Measurements from ENCODE around the gene PKNOX1.
"Not testable (repeated sequence)": the region's sequence is repeated elsewhere in the genome, so short reads cannot be mapped to it uniquely, and the experiment has no call there.

The PKNOX1 gene

DNA sequence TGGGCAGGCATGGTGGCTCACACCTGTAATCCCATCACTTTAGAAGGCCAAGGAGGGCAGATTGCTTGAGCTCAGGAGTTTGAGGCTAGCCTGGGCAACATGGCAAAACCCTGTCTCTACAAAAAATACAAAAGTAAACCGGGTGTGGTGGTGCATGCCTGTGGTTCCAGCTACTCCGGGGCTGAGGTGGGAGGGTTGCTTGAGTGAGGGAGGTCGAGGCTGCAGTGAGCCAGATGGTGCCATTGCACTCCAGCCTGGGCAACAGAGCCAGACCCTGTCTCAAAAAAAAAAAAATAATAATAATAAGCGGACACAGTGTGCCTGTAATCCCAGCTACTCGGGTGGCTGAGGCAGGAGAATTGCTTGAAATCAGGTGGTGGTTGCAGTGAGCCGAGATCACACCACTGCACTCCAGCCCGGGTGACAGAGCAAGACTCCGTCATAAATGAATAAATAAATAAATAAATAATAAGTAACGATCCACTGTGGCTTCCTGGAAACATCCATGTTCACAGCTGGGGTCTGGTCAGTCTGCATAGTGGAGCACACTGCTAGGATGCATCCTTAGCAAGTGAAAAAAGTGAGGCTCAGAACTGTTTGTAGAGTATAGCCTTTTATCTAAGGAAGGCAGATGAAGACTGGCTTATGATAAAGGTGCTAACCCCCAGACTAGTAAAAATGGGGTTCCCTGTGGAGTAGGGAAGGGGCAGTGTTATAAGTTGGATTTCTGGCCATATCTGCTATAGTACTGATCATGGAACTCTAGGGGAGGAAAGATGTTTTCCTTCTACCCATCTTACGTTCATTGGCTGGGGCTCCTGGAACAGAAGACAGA is 15.7 kb downstream of the PKNOX1 start:
- Histone ChIP-seq H3K9ac (ENCODE audit: low read depth, low read length) (no peak overlapping the region), H3K4me3 (ENCODE audit: low read length) (no peak overlapping the region), H3K36me3 (ENCODE audit: insufficient read depth, low read depth, low read length) (no peaks in the 10 kb centered on the region), H3K4me1 (ENCODE audit: insufficient read depth, low read length) (no peaks in the 10 kb centered on the region), H3K27me3 (ENCODE audit: insufficient read depth, low read length) (no peaks in the 10 kb centered on the region), H3K9me3 (ENCODE audit: insufficient read depth, low read depth, low read length) (no peaks in the 10 kb centered on the region), H3K27ac (ENCODE audit: low read length) (no peak overlapping the region)

- no peaks in the 10 kb centered on the region for H3K27me3 ChIP-seq (ENCODE audit: insufficient read depth, low read length)
- no peak overlapping the region for H3K27ac ChIP-seq (ENCODE audit: low read length)
These were observed 17.8 kb downstream of the PKNOX1 start for GRCh38 chr21:42991992-42992740.

DNA sequence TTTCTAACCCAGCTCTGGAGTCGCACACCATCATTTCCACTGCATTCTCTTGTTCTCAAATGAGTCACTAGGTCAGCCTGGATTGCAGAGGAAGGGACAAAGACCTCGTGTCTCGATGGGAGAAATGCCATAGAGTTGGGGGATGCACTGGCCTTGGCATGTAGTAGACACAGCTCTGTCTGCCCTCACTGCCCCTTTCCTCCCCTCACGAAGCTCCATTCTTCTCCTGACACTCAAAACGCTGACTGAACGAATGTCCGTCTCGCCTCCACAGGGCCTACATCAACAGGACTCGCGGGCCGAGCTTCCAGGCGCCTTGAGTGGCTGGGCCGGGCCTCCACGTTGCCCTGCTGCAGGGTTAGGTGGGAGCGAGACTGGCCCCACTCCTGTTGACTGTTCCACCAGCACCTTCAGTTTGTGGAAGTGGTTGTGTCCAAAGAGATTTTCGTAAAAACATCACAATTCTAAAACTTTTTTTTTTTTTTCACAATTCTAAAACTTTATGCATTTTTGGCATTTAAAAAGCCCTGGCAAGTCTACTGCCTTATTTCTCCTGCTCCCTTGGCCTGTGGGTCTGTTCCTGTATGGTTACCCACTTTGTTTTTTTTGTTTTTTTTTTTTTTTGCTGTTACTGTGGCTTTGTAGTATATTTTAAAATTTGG is 18.8 kb downstream of the PKNOX1 start:
- H3K36me3 ChIP-seq (ENCODE audit: insufficient read depth, low read depth, low read length) = no peaks in the 10 kb centered on the region
- H3K27me3 ChIP-seq (ENCODE audit: insufficient read depth, low read length) = no peaks in the 10 kb centered on the region
- no peak overlapping the region for H3K27ac ChIP-seq (ENCODE audit: low read length)
- no peak overlapping the region for H3K9ac ChIP-seq (ENCODE audit: low read depth, low read length)
- H3K4me1 ChIP-seq (ENCODE audit: insufficient read depth, low read length) = no peaks in the 10 kb centered on the region
- H3K9me3 ChIP-seq (ENCODE audit: insufficient read depth, low read depth, low read length) = peaks cover 9% of the 10 kb centered on the region; the same call in 1 of the 2 replicates
- H3K4me3 ChIP-seq (ENCODE audit: low read length) = no peak overlapping the region

More at GRCh38 chr21:42991992-42992740, 17.8 kb downstream of the PKNOX1 start:
- no peaks in the 10 kb centered on the region for H3K36me3 ChIP-seq (ENCODE audit: insufficient read depth, low read depth, low read length)
- H3K9me3 ChIP-seq (ENCODE audit: insufficient read depth, low read depth, low read length) = no peaks in the 10 kb centered on the region
- no peak overlapping the region for H3K4me3 ChIP-seq (ENCODE audit: low read length)
- H3K9ac ChIP-seq (ENCODE audit: low read depth, low read length) = no peak overlapping the region
- no peaks in the 10 kb centered on the region for H3K4me1 ChIP-seq (ENCODE audit: insufficient read depth, low read length)

GRCh38 chr21:42997053-42997452 is 22.7 kb downstream of the PKNOX1 start:
- no peak overlapping the region for H3K27ac ChIP-seq (ENCODE audit: low read length)

GRCh38 chr21:42997983-42998382 is 23.6 kb downstream of the PKNOX1 start:
- not testable (repeated sequence) for H3K9ac ChIP-seq (ENCODE audit: low read depth, low read length); H3K27me3 ChIP-seq (ENCODE audit: insufficient read depth, low read length); H3K4me3 ChIP-seq (ENCODE audit: low read length); H3K36me3 ChIP-seq (ENCODE audit: insufficient read depth, low read depth, low read length); H3K27ac ChIP-seq (ENCODE audit: low read length); H3K4me1 ChIP-seq (ENCODE audit: insufficient read depth, low read length)
- H3K9me3 ChIP-seq (ENCODE audit: insufficient read depth, low read depth, low read length) = peaks cover 29% of the 10 kb centered on the region; the same call in 1 of the 2 replicates

More at GRCh38 chr21:42997053-42997452, 22.7 kb downstream of the PKNOX1 start:
- H3K36me3 ChIP-seq (ENCODE audit: insufficient read depth, low read depth, low read length) = no peaks in the 10 kb centered on the region
- H3K9ac ChIP-seq (ENCODE audit: low read depth, low read length) = no peak overlapping the region
- H3K9me3 ChIP-seq (ENCODE audit: insufficient read depth, low read depth, low read length) = peaks cover 29% of the 10 kb centered on the region; the same call in 1 of the 2 replicates
- no peak overlapping the region for H3K4me3 ChIP-seq (ENCODE audit: low read length)
- H3K27me3 ChIP-seq (ENCODE audit: insufficient read depth, low read length) = no peaks in the 10 kb centered on the region
- no peaks in the 10 kb centered on the region for H3K4me1 ChIP-seq (ENCODE audit: insufficient read depth, low read length)

DNA sequence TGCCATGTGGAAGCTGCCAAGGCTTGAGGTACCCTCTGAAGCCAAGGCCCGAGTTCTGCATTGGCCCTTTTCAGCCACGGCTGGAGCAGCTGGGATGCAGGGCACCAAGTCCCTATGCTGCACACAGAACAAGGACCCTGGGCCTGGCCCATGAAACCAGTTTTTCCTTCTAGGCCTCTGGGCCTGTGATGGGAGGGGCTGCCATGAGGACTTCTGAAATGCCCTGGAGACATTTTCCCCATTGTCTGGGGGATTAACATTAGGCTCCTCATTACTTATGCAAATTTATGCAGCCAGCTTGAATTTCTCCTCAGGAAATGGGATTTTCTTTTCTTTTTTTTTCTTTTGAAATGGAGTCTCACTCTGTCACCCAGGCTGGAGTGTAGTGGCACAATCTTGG is 24.8 kb downstream of the PKNOX1 start:
- not testable (repeated sequence) for H3K36me3 ChIP-seq (ENCODE audit: insufficient read depth, low read depth, low read length); H3K9ac ChIP-seq (ENCODE audit: low read depth, low read length); H3K27ac ChIP-seq (ENCODE audit: low read length); H3K4me1 ChIP-seq (ENCODE audit: insufficient read depth, low read length); H3K27me3 ChIP-seq (ENCODE audit: insufficient read depth, low read length); H3K4me3 ChIP-seq (ENCODE audit: low read length)
- H3K9me3 ChIP-seq (ENCODE audit: insufficient read depth, low read depth, low read length) = peaks cover 29% of the 10 kb centered on the region; the same call in 1 of the 2 replicates

DNA sequence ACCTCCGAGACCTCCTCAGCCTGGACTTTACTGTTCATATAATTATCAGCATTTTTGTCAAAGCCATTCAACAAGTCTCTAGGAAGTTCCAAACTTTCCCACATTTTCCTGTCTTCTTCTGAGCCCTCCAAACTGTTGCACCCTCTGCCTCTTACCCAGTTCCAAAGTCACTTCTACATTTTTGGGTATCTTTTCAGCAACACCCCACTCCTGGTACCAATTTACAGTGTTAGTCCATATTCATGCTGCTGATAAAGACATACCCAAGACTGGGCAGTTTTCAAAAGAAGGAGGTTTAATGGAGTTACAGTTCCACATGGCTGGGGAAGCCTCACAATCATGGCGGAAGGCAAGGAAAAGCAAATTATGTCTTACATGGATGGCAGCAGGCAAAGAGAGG is 25.7 kb downstream of the PKNOX1 start:
- H3K4me1 ChIP-seq (ENCODE audit: insufficient read depth, low read length); H3K27ac ChIP-seq (ENCODE audit: low read length); H3K4me3 ChIP-seq (ENCODE audit: low read length); H3K27me3 ChIP-seq (ENCODE audit: insufficient read depth, low read length); H3K9ac ChIP-seq (ENCODE audit: low read depth, low read length); H3K36me3 ChIP-seq (ENCODE audit: insufficient read depth, low read depth, low read length): not testable (repeated sequence)
- peaks cover 29% of the 10 kb centered on the region; the same call in 1 of the 2 replicates for H3K9me3 ChIP-seq (ENCODE audit: insufficient read depth, low read depth, low read length)

DNA sequence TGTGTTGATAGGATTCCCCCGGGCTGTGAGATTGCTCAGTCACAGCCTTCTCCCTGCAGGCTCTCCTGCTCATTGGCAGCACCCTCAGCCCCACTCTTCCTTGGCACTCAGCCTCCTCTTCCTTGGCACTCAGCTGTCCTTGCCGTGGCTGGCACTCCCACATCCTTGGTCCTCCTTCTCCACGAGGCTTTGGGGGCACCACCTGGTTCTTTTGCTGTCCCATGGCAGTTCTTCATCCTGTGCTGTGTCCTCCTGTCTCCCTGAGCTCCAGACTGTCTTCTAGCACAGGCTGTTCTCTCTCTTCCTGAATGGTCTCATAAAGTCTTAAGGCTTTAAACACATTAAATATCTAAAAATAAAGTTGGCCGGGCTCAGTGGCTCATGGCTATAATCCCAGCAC is 27.0 kb downstream of the PKNOX1 start:
- Histone ChIP-seq H3K36me3 (ENCODE audit: insufficient read depth, low read depth, low read length) (peaks cover 8% of the 10 kb centered on the region; the same call in 1 of the 2 replicates), H3K27me3 (ENCODE audit: insufficient read depth, low read length) (no peaks in the 10 kb centered on the region), H3K27ac (ENCODE audit: low read length) (no peak overlapping the region), H3K4me3 (ENCODE audit: low read length) (no peak overlapping the region), H3K4me1 (ENCODE audit: insufficient read depth, low read length) (peaks cover 3% of the 10 kb centered on the region; the same call in 1 of the 2 replicates), H3K9me3 (ENCODE audit: insufficient read depth, low read depth, low read length) (peaks cover 29% of the 10 kb centered on the region; the same call in 1 of the 2 replicates), H3K9ac (ENCODE audit: low read depth, low read length) (no peak overlapping the region)

GRCh38 chr21:43004926-43005325 is 30.6 kb downstream of the PKNOX1 start:
- H3K27ac ChIP-seq (ENCODE audit: low read length) = no peak overlapping the region
- H3K9me3 ChIP-seq (ENCODE audit: insufficient read depth, low read depth, low read length) = peaks cover 6% of the 10 kb centered on the region; the same call in 1 of the 2 replicates
- no peak overlapping the region for H3K9ac ChIP-seq (ENCODE audit: low read depth, low read length)
- peaks cover 28% of the 10 kb centered on the region; the same call in 1 of the 2 replicates for H3K36me3 ChIP-seq (ENCODE audit: insufficient read depth, low read depth, low read length)
- H3K27me3 ChIP-seq (ENCODE audit: insufficient read depth, low read length) = no peaks in the 10 kb centered on the region
- no peak overlapping the region for H3K4me3 ChIP-seq (ENCODE audit: low read length)
- peaks cover 7% of the 10 kb centered on the region; the same call in 1 of the 2 replicates for H3K4me1 ChIP-seq (ENCODE audit: insufficient read depth, low read length)

- Histone ChIP-seq H3K4me1 (ENCODE audit: insufficient read depth, low read length) (peaks cover 7% of the 10 kb centered on the region; the same call in 1 of the 2 replicates), H3K9me3 (ENCODE audit: insufficient read depth, low read depth, low read length) (0 out of 2 replicates have a peak, but pooled peaks cover 2% of the 10 kb centered on the region), H3K27ac (ENCODE audit: low read length) (no peak overlapping the region), H3K36me3 (ENCODE audit: insufficient read depth, low read depth, low read length) (peaks cover 30% of the 10 kb centered on the region; the same call in 1 of the 2 replicates), H3K4me3 (ENCODE audit: low read length) (no peak overlapping the region), H3K27me3 (ENCODE audit: insufficient read depth, low read length) (no peaks in the 10 kb centered on the region), H3K9ac (ENCODE audit: low read depth, low read length) (no peak overlapping the region)
These were observed 31.3 kb downstream of the PKNOX1 start for GRCh38 chr21:43005635-43006034.

DNA sequence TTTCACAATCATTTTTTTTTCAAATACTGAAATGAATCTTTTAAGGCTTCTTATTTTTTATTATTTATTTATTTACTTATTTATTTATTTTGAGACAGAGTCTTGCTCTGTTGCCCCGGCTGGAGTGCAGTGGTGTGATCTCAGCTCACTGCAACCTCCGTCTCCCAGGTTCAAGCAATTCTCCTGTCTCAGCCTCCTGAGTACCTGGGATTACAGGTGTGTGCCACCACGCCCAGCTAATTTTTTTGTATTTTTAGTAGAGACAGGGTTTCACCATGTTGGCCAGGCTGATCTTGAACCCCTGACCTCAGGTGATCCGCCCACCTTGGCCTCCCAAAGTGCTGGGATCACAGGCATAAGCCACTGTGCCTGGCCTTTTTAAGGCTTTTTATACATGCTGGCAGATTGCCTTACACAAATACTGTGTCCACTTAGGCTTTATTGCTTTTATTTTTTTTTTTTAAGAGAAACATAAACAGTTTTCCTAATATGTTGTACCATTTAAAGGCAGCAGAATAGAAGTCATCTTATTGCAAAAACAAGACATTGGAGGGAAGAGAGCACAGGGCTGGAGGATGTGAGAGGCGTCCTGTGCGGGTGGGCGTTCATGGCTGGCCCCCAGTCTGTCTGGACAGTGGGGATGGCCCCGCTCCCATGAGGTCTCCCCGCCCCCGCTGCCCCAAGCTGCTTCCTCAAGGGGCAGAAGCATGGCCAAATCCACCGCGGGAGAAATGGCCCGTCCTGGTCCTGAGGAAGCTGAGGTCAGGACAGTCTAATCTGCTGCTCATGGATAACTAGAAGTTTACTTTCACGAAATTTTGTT is 31.9 kb downstream of the PKNOX1 start:
- H3K27me3 ChIP-seq (ENCODE audit: insufficient read depth, low read length); H3K27ac ChIP-seq (ENCODE audit: low read length); H3K9ac ChIP-seq (ENCODE audit: low read depth, low read length); H3K4me3 ChIP-seq (ENCODE audit: low read length); H3K4me1 ChIP-seq (ENCODE audit: insufficient read depth, low read length); H3K9me3 ChIP-seq (ENCODE audit: insufficient read depth, low read depth, low read length): not testable (repeated sequence)
- H3K36me3 ChIP-seq (ENCODE audit: insufficient read depth, low read depth, low read length) = peaks cover 31% of the 10 kb centered on the region

Measured in iPS-20b (cell line).